Measurements from ENCODE around the gene UBN1.

DNA sequence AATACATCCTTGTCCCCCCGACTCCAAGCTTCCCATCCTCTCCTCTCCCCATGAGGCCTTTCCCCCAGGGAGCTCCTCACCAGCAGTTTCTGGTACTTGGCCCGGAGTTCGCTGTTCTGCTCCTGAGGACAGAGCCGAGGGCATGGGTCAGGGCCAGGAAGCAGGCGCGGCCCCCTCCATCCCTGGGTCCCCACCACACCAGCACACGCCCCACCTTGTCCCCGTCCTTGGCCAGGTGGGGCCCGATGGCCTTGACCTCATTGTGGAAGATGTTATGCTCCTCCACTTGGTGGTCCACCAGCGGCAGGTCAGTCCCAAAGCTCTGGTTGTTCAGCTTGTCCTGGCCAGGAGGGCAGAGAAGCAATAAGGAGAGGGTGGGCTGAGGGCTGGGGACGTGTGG is 53.5 kb downstream of the UBN1 start:
- TF ChIP-seq YY1 (IDR thresholded peaks at IDR 0.05; ENCODE audit: insufficient read depth, insufficient read length): no peak
- no peak for TF ChIP-seq SUZ12 (IDR thresholded peaks at IDR 0.05; ENCODE audit: extremely low read depth, insufficient read depth, insufficient read length)
- no peak for TF ChIP-seq ZNF274 (IDR thresholded peaks at IDR 0.05; ENCODE audit: low read depth, low read length)
